Lower leg skin (tissue), 4 donors: Measurements from ENCODE around the gene GSTT4. TPM values are rescaled to one million over a fixed set of nuclear protein-coding genes. Genes with fewer than 3 reads are reported as not detected.

ENCODE experiments used
- DNase-seq, 2 donors: peaks; one replicate each; pipeline ENCODE4 v3.0.0-alpha.2; 2019; ENCODE audit warnings: low spot score in 2 of 2
- H3K4me3 ChIP-seq: fragments of 200-600 bp; sonication (generic); 2 replicates; pipeline ENCODE4 v1.5.1; 2017; ENCODE audit warnings: mild to moderate bottlenecking, low read depth; ENCODE audit not compliant: poor library complexity, severe bottlenecking
- CTCF ChIP-seq, 3 donors: fragments of 450-650 bp; IDR thresholded peaks; one replicate each; pipeline ENCODE4 v1.5.1; 2016; ENCODE audit warnings: antibody characterized with exemption in 3 of 3, mild to moderate bottlenecking in 3 of 3, moderate library complexity in 2 of 3
- POLR2A ChIP-seq, 2 donors: fragments of 450-650 bp; IDR thresholded peaks; one replicate each; pipeline ENCODE4 v1.6.1; 2016 to 2017; ENCODE audit warnings: antibody characterized with exemption in 2 of 2, mild to moderate bottlenecking in 1 of 2, moderate library complexity in 1 of 2
- WGBS, 2 donors: methylation state at CpG; one replicate each; pipeline ENCODE4 v1.1.5; 2018; 5-methylcytosine and 5-hydroxymethylcytosine counted together
- intact Hi-C: fragments of 100-400 bp; cut with DNase I; formaldehyde crosslinking; loops from one replicate; pipeline ENCODE4 v1.15.0; 2023; ENCODE audit warnings: low total_unique reads
- total RNA-seq, 4 donors: library from RNA; depleted of rRNA; stranded (reverse); fragments of >200 nt; gene quantifications; one replicate each; pipeline ENCODE4 v1.1.0, GENCODE V29; 2016

Gene GSTT4
- total RNA-seq, 4 donors from 2014 or later: not detected

DNA sequence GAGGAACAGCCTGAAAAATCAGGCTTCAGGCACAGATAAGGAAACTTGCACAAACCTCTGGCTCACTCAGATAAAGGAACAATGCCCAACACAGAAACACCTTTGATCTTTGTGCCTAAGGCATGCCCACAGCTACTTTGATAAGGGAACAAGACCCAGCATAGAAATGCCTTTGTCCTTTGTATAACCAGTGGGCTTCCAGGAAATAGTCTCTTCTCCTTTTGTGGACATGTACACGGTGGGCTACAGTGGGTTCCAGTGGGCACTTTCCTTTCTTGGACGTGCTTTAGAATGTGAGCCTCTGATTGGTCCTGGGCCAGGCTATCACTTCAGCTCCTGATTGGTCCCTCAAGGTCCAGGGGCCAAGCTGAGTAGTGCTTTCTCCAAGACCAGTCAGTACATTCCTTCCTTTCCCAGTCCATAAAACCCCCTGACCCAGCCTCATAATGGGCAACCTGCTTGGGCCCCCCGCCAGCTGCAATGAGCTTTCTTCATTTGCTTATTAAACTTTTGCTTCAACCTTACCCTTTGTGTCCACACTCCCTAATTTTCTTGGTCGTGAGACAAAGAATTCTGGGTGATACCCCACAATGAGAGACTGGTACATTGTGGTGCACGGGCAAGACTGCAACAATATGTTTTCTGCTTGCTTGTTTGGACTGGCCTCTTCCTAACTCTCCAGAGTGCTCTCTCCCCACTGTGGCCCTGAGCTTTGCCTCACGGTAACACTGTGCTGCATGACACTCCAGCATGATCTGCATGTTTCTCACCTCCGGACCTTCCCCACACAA is 4.2 kb upstream of the GSTT4 start:
- no peak for DNase-seq
- 90 to 92% methylated on average over 7 of the region's 7 CpGs for WGBS, 2 donors
- intact Hi-C loops: no loop called here
- H3K4me3 ChIP-seq: no peak overlapping the region
- no peak for TF ChIP-seq POLR2A (IDR thresholded peaks at IDR 0.05)
- no peak for TF ChIP-seq CTCF (IDR thresholded peaks at IDR 0.05)

DNA sequence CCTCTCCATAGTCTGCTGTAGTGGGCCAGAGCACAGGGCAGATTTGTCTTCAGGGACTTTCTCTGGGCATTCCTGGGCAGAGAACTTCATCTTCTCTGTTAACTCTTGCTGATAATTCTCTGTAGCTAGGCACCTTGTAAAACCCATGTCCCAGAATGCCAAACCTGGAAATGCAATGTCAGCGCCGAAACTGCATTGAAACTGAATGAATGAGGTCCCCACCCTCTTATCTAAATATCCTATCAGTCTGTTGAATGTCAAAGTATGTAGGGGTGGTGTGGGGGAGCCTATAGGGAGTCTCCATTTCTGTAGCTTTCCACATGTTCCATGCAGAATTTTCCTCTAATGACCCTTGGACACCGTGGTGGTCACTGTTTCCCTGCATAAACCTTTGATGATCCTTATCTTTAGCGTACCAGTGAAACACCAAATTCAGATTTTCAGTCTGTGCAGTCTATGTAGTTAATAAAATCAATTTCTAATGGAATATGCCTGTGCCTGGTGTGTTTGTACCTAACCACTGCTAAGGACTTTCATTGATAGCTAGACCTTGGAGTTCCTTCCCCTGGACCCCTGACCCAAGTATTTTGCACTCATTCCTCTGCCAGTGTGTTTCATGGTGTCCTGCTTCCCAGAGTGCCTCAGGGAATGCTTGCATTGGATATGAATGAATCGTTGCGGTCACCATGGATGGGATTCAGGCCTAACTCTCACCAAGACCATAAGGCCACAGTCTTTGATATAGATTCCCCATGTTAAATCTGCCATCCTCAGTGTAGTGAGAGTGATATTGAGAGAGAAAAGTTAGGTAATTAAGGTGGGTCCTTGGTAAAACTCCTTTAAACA is 3.4 kb upstream of the GSTT4 start:
- TF ChIP-seq CTCF (IDR thresholded peaks at IDR 0.05) (no peak), POLR2A (IDR thresholded peaks at IDR 0.05) (no peak)
- DNase-seq: no peak
- 84 to 87% methylated on average over 6 of the region's 6 CpGs for whole genome bisulfite sequencing, 2 donors
- no peak overlapping the region for H3K4me3 ChIP-seq
- intact Hi-C loops: no loop called here

GRCh38 chr22:24008022-24008283 is 2.7 kb upstream of the GSTT4 start:
- no peak overlapping the region for H3K4me3 ChIP-seq
- WGBS, 2 donors: 90 to 92% methylated on average over 1 of the region's 1 CpG
- DNase-seq: no peak
- no peak for TF ChIP-seq CTCF (IDR thresholded peaks at IDR 0.05)
- intact Hi-C loops: no loop called here

- DNase-seq: no peak
- intact Hi-C loops: no loop called here
- WGBS, 2 donors: 70 to 81% methylated on average over 8 of the region's 8 CpGs
Observed at GRCh38 chr22:24007253-24008021, 2.2 kb upstream of the GSTT4 start.

DNA sequence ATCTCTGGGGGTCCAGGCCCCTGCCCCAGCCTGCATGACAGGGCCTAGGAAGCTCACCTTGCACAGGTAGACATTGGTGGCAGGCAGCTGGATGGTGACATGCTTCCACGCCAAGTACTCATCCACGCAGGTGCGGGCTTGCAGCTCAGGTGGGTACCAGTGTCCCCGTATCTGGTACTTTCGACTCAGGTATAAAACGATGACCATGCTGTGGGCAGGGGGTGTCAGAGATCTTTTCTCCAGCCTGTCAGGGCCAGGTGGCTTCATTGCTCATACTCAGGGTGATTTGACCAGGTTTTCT is 1.6 kb upstream of the GSTT4 start:
- WGBS, 2 donors: 93% methylated on average over 6 of the region's 6 CpGs
- H3K4me3 ChIP-seq: no peak overlapping the region
- DNase-seq: no peak
- intact Hi-C loops: no loop called here
- TF ChIP-seq CTCF (IDR thresholded peaks at IDR 0.05) (no peak), POLR2A (IDR thresholded peaks at IDR 0.05) (no peak)

More at GRCh38 chr22:24007253-24008021, 2.2 kb upstream of the GSTT4 start:
- TF ChIP-seq POLR2A (IDR thresholded peaks at IDR 0.05) (no peak), CTCF (IDR thresholded peaks at IDR 0.05) (no peak)
- no peak overlapping the region for H3K4me3 ChIP-seq
